ENCODE data around the gene UGGT2.
"Not testable (repeated sequence)": the region's sequence is repeated elsewhere in the genome, so short reads cannot be mapped to it uniquely, and the experiment has no call there.

UGGT2 gene

DNA sequence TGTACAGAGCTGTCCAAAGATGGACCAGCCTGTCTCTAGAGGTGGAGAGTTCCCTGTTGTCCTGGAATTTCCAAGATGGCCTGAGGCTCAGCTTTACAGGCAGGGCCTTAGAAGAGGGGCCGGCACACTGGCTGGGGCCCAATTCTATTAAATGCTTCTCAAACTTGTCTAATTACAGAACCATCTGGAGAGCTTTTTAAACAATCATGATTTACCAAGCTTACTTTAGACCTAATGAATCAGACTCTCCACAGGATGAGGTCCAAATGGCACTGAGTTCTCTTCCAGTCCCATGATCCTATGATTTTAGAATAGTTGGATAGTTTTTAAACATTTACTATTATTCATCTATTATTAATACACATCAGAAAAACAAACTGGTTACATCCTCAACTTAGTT, 252.8 kb downstream of the UGGT2 start:
- DNase-seq (ENCODE audit: low read depth in 2 of 2), result no peak

DNA sequence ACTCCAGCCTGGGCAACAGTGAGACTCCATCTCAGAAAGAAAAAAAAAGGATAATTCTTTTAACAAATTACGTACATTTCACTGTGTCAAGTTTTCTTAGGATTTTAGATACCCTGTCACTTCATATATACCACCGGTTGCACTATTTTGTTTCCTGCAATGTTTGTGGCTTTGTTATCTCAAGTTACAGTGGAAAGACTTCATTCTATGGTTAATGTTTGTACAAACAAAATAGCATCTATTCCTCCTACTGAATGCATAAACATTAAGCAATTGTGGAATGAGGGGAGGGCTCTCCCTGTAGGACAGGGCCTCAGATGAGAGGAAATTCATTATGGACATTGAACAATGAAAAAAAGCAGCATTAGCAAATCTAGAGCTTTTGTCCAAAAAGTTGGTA, 256.2 kb downstream of the UGGT2 start:
- no peak for DNase-seq (ENCODE audit: low read depth in 2 of 2)

DNA sequence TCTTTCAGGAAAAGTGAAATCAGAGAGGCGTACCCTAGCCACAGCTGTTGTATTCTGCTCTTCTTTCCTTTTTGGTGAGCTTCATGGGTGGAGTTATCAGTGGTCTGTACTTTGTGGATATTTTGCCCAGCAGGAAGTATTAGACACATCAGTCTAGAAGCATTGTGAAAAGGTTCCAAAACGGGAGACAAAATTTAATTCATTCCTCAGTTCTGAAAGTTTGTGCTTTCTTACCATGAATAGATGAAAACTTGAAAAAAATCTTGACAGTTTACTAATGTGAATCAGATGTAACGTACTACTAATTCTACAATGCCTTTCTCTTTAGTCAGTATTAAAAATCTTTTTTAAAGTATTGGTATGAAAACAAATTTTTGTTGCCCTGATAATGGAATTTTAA, 259.4 kb downstream of the UGGT2 start:
- no peak for DNase-seq (ENCODE audit: low read depth in 2 of 2)

DNA sequence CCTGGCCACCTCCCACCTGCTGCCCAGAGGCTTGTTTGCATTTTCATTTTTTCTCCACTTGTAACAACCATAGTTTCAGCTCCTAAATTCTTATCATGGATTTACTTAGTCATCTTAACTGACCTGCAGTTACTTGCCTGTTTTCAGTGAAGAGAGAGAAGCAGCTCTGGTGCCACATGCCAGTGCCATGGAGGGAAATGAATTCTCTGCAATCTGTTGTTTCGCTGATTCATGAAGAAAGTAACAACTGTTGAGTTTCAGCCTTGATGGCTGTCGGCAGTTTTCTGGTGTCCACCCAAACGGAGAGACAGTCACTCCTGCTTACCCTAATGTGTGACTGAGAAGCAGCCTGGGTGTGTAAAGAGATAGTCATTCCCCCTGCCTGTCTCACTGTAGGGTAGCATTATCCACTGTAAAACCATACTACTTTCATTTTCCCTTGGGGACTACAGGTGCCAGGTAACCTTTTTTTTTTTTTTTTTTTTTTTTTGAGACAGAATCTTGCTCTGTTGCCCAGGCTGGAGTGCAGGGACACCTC, 260.1 kb downstream of the UGGT2 start:
- no peak for DNase-seq (ENCODE audit: low read depth in 2 of 2)

DNA sequence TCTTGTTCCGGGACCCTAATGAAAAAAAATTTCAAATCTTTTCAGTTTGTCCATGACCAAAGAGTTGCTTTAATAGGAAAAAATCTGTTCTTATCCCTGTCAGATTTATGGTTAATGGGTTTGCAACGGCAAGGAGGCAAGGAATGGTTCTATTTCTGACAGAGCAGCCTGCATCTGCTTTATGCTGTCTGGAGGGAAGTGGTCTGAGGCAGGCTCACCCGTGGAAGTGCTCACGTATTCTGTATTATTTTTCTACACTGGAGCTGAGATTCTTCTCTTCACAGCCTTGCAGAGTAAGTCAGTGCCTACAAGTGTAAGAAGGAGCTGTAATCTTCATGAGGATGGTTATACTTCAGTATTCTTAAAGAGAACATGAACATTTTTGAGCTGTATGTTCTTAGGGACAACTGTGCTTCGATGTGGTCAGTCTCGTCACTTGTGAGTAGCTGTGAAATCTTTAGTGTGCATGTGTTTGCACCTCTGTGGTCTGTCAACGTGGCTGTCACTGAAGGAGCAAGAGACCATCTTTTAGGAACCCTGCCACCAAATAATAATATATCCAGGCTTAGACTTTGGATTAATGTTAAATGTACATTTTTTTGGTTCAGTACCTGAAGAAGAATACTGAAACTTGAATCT, 262.0 kb downstream of the UGGT2 start:
- DNase-seq (ENCODE audit: low read depth in 2 of 2), result no peak

DNA sequence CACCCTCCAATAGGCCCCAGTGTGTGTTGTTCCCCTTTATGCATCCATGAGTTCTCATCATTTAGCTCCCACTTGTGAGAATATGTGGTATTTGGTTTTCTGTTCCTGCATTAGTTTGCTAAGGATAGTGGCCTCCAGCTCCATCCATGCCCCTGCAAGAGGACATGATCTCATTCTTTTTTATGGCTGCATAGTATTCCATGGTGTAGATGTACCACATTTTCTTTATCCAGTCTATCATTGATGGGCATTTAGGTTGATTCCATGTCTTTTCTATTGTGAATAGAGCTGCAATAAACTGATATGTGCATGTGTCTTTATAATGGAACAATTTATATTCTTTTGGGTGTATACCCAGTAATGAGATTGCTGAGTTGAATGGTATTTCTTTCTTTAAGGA, 263.9 kb downstream of the UGGT2 start:
- not testable (repeated sequence) for DNase-seq (ENCODE audit: low read depth in 2 of 2)

DNA sequence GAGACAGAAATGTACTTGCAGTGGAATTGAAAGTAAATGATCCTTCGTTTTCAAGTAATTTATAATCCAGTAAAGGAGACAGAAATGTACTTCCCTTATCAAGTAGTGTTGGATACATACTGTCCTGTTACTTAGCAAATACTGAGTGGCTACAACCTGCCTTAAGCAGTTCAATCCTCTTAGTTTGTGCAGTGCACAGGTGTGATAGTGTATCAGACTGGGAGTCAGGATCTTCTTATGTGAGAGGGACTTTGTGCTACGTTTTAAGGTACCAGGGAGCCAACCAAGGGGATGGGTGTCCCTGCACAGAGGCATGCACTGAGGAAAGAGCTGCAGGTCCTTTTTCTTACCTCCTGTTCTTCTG, 265.1 kb downstream of the UGGT2 start:
- DNase-seq (ENCODE audit: low read depth in 2 of 2), result no peak

DNA sequence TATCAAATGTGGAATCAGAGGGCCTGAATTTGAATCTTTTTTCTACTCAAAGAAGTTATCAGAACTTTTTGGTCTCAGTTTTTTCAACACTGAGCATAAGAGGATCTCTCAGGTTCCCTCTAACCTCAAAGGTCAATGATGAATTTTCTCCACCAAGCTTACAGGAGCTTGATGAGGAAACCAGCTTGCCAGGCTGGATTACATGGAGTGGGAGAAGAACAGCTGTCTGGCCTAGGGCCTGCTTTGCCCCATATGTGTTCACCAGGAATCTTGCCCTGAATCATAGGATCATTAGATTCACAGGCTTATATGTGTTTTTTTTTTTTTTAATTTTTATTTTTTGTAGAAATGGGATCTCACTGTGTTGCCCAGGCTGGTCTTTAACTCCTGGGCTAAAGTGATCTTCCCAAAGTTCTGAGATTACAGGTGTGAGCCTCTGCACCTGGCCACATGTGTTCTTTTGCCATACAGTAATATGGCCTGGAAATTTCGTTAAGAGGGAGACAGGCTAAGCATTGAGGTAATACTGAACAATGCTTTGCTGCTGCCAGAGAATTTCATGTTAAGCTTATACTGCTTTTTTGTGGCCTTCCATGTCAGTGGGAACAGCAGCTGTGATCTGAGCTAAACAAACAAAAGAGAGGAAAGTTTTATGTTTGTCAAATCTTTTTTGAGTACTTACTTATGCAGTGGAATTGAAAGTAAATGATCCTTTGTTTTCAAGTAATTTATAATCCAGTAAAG, 265.7 kb downstream of the UGGT2 start:
- DNase-seq (ENCODE audit: low read depth in 2 of 2), result no peak

DNA sequence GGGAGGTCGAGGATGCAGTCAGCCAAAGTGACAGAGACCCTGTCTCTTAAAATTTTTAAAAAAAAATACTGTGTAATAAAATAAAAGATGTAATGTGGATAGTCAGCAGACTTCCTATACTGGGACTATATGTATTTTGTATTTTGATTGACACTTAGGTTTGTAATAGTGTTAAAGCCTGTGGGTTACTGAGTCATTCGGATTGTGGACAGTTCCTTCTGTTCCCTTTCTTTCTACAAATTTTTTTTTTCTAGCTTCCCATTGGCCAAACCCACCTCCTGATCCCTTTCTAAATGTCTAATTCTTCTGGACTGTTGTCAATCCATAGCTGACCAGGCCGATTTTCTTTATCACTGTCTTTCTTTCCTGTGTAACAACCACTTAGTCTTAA, 268.3 kb downstream of the UGGT2 start:
- DNase-seq (ENCODE audit: low read depth in 2 of 2), result no peak

DNA sequence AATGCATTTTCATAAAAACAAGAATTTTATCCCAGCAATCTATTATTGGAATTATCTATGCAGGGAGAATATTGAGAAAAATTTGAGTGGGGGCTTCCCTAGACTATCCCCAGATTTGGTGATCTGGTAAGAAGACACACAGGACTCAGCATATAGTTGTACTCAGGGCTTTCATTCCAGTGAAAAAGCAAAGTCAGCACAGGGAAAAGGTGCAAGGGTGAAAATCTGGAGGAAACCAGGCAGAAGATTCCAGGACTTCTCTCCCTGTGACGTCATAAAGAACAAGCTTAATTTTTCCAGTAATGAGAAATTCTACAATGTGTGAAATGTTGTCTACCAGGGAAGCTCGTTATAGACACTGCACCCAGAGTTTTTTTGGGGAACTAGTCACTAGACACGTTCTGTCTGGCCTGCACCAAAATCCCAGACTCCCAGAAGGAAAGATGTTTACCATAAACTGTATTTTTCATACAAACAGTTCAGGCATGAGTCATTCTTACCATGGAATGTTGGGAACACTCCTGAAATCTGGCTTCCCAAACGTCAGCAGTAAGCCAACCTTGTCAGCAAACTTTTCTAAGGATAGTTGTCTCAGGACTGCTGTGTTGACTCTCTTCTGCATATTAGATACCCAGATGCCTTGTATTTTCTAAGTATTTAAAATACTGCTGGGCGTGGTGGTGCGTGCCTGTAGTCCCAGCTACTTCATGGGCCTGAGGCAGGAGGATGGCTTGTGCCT, 268.9 kb downstream of the UGGT2 start:
- DNase-seq (ENCODE audit: low read depth in 2 of 2), result no peak

DNA sequence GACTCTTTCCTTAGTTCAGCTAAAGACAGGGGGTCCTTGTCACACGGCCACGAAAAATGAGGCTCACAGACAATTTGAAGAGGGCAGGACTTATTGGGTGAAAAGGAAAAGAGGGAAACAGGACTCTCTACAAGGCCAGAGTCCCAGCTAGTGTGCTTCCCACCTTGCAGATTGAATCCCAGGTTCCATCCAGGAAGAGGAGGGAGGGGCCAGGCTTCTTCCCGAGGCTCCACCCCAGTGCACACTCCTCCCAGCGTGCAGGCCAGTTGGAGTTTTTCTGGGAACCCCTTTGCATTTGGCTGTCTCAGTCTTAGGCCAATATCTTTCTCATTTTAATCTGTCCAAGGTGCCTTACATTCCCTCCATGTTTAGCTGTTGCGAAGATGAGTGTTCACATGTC, 269.5 kb downstream of the UGGT2 start:
- DNase-seq (ENCODE audit: low read depth in 2 of 2), result no peak

DNA sequence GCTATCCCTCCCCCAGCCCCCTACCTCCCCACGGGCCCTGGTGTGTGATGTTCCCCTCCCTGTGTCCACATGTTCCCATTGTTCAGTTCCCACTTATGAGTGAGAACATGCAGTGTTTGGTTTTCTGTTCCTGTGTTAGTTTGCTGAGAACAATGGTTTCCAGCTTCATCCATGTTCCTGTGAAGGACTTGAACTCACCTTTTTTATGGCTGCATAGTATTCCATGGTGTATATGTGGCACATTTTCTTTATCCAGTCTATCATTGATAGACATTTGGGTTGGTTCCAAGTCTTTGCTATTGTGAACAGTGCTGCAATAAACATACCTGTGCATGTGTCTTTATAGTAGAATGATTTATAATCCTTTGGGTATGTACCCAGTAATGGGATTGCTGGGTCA, 271.3 kb downstream of the UGGT2 start:
- not testable (repeated sequence) for DNase-seq (ENCODE audit: low read depth in 2 of 2)

DNA sequence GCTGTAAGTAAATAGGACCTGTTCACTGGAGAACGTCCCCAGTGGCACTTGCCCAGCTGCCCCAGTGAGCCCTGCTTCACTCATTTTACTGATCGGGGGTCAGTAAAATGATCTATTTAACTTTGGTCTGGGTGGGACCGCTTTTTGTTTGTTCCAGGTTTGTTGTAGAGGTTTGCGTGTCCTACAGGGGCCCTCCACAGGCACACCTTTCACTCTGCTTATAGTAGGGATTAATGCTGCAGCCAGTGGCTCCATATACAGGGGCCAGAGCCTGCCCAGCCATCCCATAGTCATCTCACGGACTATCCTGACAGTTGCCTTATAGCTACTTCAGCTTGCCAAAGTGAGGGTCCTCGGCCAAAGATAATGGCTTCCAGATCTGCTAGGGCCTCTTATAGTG, 272.2 kb downstream of the UGGT2 start:
- no peak for DNase-seq (ENCODE audit: low read depth in 2 of 2)

DNA sequence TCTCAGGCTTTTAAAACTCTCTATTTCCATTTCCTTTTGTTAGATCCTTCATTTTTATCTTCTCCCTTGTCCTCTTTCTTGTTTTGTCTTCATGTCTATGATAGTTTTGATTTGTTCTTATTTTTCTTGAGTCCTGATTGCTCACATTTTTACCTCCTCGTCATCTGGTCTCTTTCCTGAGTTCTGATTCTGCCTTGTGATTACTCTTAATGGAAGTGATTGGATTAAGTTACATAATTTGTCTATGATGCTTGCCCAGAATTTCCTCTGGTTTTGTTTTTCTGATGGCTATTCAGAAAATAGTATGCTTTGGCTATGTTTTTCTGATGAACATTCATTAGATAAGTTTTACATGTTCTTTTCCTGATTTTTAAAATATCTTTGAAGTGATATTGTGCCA, 273.7 kb downstream of the UGGT2 start:
- DNase-seq (ENCODE audit: low read depth in 2 of 2), result no peak

DNA sequence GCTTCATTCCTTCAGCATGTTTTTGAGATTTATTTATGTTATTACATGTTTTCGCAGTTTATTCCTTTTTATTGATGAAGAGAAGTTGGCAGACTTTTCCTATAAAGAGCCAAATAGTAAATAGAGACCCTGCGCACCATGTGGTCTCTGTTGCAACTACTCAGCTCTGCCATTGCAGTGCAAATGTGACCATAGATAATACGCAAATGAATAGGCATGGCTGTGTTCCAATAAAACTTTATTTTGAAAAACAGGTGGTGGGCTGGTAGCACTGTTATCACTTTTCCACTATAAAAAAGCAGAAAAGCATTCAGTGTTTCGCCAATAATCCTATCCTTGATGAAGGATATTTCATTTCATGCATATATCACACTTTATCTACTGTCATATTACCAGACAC, 281.3 kb downstream of the UGGT2 start:
- no peak for DNase-seq (ENCODE audit: low read depth in 2 of 2)

DNA sequence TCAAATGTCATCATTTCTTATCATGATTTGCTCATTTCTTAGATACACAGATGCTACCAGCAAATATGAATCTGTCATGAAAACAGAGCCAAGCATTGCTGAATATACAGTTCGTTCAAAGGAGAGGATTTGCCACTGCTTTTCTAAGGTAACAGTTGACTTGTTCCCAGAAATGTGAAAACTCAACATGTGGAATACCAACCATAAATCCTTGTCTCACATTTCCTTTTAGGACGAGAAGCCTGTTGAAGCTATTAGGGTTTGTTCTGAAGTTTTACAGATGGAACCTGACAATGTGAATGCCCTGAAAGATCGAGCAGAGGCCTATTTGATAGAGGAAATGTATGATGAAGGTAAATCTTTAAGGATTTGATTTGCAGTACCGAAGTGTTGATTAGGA, 289.6 kb downstream of the UGGT2 start:
- no peak for DNase-seq (ENCODE audit: low read depth in 2 of 2)

DNA sequence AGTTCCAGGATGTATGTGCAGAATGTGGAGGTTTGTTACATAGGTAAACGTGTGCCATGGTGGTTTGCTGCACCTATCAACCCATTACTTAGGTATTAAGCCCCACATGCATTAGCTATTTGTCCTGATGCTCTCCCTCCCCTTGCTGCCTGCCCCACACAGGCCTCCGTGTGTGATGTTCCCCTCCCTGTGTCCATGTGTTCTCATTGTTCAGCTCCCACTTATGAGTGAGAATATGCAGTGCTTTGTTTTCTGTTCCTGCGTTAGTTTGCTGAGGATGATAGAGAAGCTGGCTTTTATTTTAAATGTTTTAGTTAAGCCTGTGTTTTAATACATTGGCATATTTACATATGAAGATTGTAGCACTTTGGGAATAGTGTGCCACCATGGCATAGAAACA, 290.6 kb downstream of the UGGT2 start:
- not testable (repeated sequence) for DNase-seq (ENCODE audit: low read depth in 2 of 2)

DNA sequence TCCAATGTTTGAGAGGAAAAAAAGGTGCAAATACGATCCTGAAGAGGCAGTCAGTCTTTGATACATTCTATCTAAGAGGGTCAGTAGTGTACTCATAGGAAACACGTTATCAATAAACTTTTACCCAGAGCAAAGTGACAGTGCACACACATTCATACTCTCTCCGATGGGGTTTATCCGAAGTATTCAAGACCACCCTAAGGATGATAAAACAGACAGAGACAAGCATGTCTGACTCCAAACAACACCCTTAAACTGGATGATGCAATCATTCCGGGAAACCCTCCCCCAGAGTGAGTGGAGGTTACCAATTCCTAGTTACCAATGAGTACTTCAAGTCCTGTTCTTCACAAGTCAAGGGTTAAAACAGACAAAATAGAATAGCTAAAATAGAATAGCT, 297.1 kb downstream of the UGGT2 start:
- no peak for DNase-seq (ENCODE audit: low read depth in 2 of 2)

DNA sequence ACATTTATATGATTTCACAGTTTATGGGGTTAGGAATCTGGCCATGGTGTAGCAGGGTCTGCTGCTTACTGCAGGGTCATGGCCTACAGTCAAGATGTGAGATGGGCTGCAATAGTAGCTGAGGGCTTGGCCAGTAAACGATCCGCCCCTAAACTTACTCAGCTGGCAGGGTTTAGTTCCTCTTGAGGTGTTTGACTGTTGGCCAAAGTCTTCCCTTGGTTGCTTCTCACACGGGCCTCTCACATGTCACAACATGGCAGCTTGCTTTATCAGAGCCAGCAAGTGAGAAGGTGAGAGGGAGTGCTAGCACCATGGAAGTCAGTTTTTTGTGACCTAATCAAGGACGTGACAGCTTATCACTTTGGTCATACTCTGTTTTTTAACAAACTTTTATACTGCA, 299.1 kb downstream of the UGGT2 start:
- no peak for DNase-seq (ENCODE audit: low read depth in 2 of 2)

DNA sequence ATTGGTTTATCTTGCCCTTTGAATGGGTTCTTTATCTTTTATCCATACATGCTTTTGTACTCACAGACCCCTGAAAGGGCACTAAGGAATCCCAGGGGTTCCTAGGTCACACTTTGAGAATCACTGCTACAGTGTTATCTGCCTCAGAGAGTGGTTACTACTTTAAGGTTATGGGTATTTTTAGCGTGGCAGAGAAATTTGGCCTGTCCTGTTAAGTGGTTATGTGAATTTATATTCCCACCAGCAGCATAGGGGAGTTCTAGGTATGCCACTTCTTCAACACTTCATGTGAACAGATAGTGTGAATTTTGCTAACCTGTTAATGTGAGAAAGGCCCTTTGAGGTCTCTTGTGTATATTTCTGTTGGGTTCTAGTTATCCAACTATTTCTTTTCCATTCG, 300.5 kb downstream of the UGGT2 start:
- no peak for DNase-seq (ENCODE audit: low read depth in 2 of 2)

All from activated CD4-positive, alpha-beta T cell treated with anti-CD3 and anti-CD28 coated beads for 24 hours (primary cell).